Mesendoderm (in vitro differentiated cells): ENCODE results near the gene RAPGEF4.

Experiments used
- DNase-seq: peaks from one replicate; pipeline ENCODE4 v3.0.0; 2013
- H2AK5ac ChIP-seq: 2 replicates; pipeline ENCODE4 v1.6.1; 2013; ENCODE audit warnings: low read length, inconsistent platforms
- H2BK120ac ChIP-seq: 2 replicates; pipeline ENCODE4 v1.6.1; 2013; ENCODE audit warnings: low read depth, mild to moderate bottlenecking, low read length, moderate library complexity, mixed read lengths
- H2BK15ac ChIP-seq: replicated peaks from 2 replicates; pipeline ENCODE4 v1.6.1; 2013; ENCODE audit warnings: low read depth, mild to moderate bottlenecking, moderate library complexity
- H2BK5ac ChIP-seq: 2 replicates; pipeline ENCODE4 v1.6.1; 2013; ENCODE audit warnings: low read length, inconsistent platforms
- H3K18ac ChIP-seq: 2 replicates; pipeline ENCODE4 v1.6.1; 2013; ENCODE audit warnings: mild to moderate bottlenecking, low read length, mixed read lengths
- H3K23ac ChIP-seq: one replicate; pipeline ENCODE4 v1.6.1; 2013; ENCODE audit warnings: low read length
- H3K27ac ChIP-seq: 2 replicates; pipeline ENCODE4 v1.5.1; 2013; ENCODE audit warnings: low read depth, mild to moderate bottlenecking, inconsistent platforms, low read length, moderate library complexity
- H3K27me3 ChIP-seq: 2 replicates; pipeline ENCODE4 v1.6.1; 2013; ENCODE audit warnings: low read length, control low read depth, mild to moderate bottlenecking, inconsistent platforms; ENCODE audit not compliant: insufficient read depth, poor library complexity
- H3K36me3 ChIP-seq: 2 replicates; pipeline ENCODE4 v1.6.1; 2013; ENCODE audit warnings: low read length, inconsistent platforms; ENCODE audit not compliant: control insufficient read depth, insufficient read depth
- H3K4ac ChIP-seq: one replicate; pipeline ENCODE4 v1.6.1; 2013; ENCODE audit warnings: low read depth, mild to moderate bottlenecking, low read length, moderate library complexity
- H3K4me1 ChIP-seq: 2 replicates; pipeline ENCODE4 v1.6.1; 2013; ENCODE audit warnings: low read depth, low read length, inconsistent platforms; ENCODE audit not compliant: control insufficient read depth
- H3K4me2 ChIP-seq: 2 replicates; pipeline ENCODE4 v1.6.1; 2013; ENCODE audit warnings: low read length
- H3K4me3 ChIP-seq: 2 replicates; pipeline ENCODE4 v1.5.1; 2013; ENCODE audit warnings: mild to moderate bottlenecking, low read length
- H3K56ac ChIP-seq: one replicate; pipeline ENCODE4 v1.6.1; 2013; ENCODE audit warnings: low read length
- H3K79me1 ChIP-seq: 2 replicates; pipeline ENCODE4 v1.6.1; 2013; ENCODE audit warnings: low read length, inconsistent platforms
- H3K79me2 ChIP-seq: 2 replicates; pipeline ENCODE4 v1.6.1; 2013; ENCODE audit warnings: mild to moderate bottlenecking, low read length; ENCODE audit not compliant: control insufficient read depth, insufficient read depth
- H3K9ac ChIP-seq: 2 replicates; pipeline ENCODE4 v1.6.1; 2013; ENCODE audit warnings: low read length, inconsistent platforms
- H4K5ac ChIP-seq: one replicate; pipeline ENCODE4 v1.6.1; 2013; ENCODE audit warnings: low read length
- H4K8ac ChIP-seq: one replicate; pipeline ENCODE4 v1.6.1; 2013; ENCODE audit warnings: low read depth, mild to moderate bottlenecking, control low read depth, low read length, moderate library complexity
- WGBS: extraction: QIAGEN DNeasy Blood & Tissue Kit; methylation state at CpG from one replicate; pipeline ENCODE4 v1.1.7; 2013; ENCODE audit warnings: low lambda C conversion rate, missing lambda C conversion rate; ENCODE audit not compliant: insufficient coverage; ENCODE audit errors: extremely low coverage; 5-methylcytosine and 5-hydroxymethylcytosine counted together

Gene RAPGEF4

DNA sequence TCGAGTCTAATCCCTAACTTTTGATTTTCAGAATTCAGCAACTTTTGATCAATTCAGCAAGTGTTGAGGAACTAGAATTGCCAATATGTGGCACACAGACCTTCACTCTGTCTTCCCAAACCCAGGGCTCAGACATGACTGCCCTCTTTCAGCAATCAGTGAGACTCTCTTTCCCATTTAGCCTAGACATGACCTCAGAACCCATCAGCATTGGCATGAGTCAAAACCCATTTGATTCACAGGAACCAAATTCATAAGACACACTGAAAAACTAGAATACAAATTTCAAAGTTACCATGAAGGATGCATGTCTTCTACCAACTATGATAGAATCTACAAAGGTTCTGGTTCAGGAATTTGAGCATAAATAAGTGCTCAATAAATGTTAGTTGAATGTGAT is 226.4 kb downstream of the RAPGEF4 start:
- Histone ChIP-seq H3K79me2 (no peaks in the 10 kb centered on the region), H2BK15ac (no peak overlapping the region)
- WGBS, result no CpG with 5 or more reads among the region's 1 CpG

DNA sequence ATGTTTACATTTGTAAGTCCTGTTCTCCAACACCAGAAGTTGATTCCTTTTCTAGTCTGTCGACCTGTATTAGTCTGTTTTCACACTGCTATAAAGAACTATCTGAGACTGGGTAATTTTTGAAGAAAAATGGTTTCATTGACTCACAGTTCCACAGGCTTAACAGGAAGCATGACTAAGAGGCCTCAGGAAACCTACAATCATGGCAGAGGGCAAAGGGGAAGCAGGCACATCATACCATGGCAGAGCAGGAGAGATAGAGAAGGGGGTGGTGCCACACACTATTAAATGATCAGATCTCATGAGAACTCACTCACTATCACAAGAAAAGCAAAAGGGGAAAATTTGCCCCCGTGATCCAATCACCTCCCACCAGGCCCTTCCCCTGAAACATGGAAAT is 227.2 kb downstream of the RAPGEF4 start:
- DNase-seq, result no peak
- no peak overlapping the region for H2BK120ac ChIP-seq

More for the DNA sequence above, 226.4 kb downstream of the RAPGEF4 start:
- no peak overlapping the region for H3K27ac ChIP-seq
- H3K23ac ChIP-seq, result no peak overlapping the region
- H3K27me3 ChIP-seq, result no peaks in the 10 kb centered on the region
- H3K79me1 ChIP-seq, result no peaks in the 10 kb centered on the region
- H3K4me3 ChIP-seq, result no peak overlapping the region
- no peak overlapping the region for H4K5ac ChIP-seq
- H2AK5ac ChIP-seq, result no peak overlapping the region
- no peak overlapping the region for H2BK120ac ChIP-seq
- DNase-seq, result no peak
- H3K4me1 ChIP-seq, result no peaks in the 10 kb centered on the region
- H3K18ac ChIP-seq, result no peak overlapping the region
- H3K36me3 ChIP-seq, result no peaks in the 10 kb centered on the region
- no peak overlapping the region for H2BK5ac ChIP-seq
- H3K4ac ChIP-seq, result no peak overlapping the region
- H3K56ac ChIP-seq, result no peak overlapping the region
- H4K8ac ChIP-seq, result no peak overlapping the region
- no peak overlapping the region for H3K4me2 ChIP-seq
- no peak overlapping the region for H3K9ac ChIP-seq

DNA sequence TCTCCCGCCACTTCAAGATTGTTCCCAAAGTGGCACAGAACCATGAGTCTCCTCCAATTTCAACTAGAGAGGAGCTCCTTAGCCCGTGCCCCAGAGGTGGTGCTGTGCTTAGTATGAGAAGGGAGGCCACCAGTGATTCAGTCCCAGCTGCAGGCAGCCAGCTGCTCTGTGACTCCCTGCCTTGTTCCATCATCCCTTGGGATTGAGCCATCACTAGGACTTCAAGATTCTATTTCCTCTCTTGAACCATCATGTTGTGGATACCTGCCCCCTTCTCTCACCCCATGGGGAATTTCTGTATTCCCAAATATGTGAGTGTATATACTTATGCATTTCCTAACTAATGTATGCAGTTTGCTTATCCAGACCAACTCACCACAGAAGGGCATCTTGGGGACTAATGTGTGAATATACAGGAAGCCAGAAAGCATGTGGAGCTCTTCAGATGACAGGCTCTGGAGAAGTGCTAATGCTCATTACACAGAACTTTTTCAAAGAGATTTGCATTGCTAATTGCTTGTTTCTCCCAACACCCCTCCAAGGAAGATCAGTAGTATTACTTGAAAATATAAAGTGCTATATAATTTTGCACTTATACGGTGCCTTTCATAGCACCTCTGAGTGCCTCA is 229.0 kb downstream of the RAPGEF4 start:
- H3K4me3 ChIP-seq, result no peak overlapping the region
- DNase-seq, result no peak
- H4K5ac ChIP-seq, result no peak overlapping the region
- H2BK5ac ChIP-seq, result no peak overlapping the region
- no peaks in the 10 kb centered on the region for H3K79me1 ChIP-seq
- H2AK5ac ChIP-seq, result no peak overlapping the region
- H3K56ac ChIP-seq, result no peak overlapping the region
- H3K27ac ChIP-seq, result no peak overlapping the region
- no peaks in the 10 kb centered on the region for H3K79me2 ChIP-seq
- WGBS, result no CpG with 5 or more reads among the region's 3 CpGs
- no peak overlapping the region for H3K4ac ChIP-seq
- H2BK120ac ChIP-seq, result no peak overlapping the region
- H3K27me3 ChIP-seq, result no peaks in the 10 kb centered on the region
- no peak overlapping the region for H3K9ac ChIP-seq
- no peaks in the 10 kb centered on the region for H3K36me3 ChIP-seq
- no peak overlapping the region for H3K18ac ChIP-seq
- H3K23ac ChIP-seq, result no peak overlapping the region
- H4K8ac ChIP-seq, result no peak overlapping the region
- no peaks in the 10 kb centered on the region for H3K4me1 ChIP-seq
- no peak overlapping the region for H3K4me2 ChIP-seq
- no peak overlapping the region for H2BK15ac ChIP-seq

More for the DNA sequence above, 227.2 kb downstream of the RAPGEF4 start:
- no peak overlapping the region for H3K27ac ChIP-seq
- H3K79me1 ChIP-seq, result no peaks in the 10 kb centered on the region
- no peak overlapping the region for H2BK5ac ChIP-seq
- H3K79me2 ChIP-seq, result no peaks in the 10 kb centered on the region
- no peak overlapping the region for H3K4me2 ChIP-seq
- no peak overlapping the region for H3K18ac ChIP-seq
- H4K8ac ChIP-seq, result no peak overlapping the region
- no peak overlapping the region for H3K4me3 ChIP-seq
- no peak overlapping the region for H4K5ac ChIP-seq
- H3K56ac ChIP-seq, result no peak overlapping the region
- no peak overlapping the region for H3K4ac ChIP-seq
- H3K23ac ChIP-seq, result no peak overlapping the region
- no peaks in the 10 kb centered on the region for H3K36me3 ChIP-seq
- WGBS, result no CpG with 5 or more reads among the region's 2 CpGs
- H3K4me1 ChIP-seq, result no peaks in the 10 kb centered on the region
- no peaks in the 10 kb centered on the region for H3K27me3 ChIP-seq
- H3K9ac ChIP-seq, result no peak overlapping the region
- H2AK5ac ChIP-seq, result no peak overlapping the region
- no peak overlapping the region for H2BK15ac ChIP-seq

DNA sequence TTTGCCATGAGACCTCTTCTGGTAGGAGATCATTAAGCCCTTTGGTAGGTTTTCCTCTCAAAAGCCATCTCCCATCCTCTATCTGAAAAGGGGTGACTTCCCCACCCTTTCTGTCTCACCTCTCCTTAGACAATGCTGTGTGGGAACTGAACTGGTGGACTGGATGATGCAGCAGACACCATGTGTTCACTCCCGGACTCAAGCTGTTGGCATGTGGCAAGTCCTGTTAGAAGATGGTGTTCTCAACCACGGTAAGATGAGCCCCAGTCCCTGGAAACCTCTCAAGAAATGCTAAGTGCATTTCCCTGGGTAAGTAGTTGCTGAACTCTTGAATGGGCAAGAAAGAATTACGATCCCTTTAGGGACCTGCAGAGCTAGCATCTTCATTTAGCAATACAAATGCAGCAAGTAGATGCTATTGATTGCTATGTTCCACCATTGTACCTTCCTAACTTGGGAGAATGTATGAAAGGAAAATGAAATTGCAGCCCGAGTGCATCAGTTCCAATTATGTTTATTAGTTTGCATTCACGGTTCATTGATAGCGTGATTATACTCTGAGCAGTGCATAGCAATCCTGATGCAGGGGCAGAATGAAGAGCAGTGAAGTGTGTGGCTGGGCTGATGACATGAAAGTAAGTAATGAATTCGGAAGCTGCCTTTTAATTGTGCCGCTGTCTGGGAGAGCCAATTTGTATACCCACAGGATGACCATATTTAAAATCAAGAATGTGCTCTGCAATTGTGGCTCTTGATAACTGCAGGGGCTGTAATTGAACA is 230.0 kb downstream of the RAPGEF4 start:
- H3K23ac ChIP-seq, result no peak overlapping the region
- H3K79me2 ChIP-seq, result no peaks in the 10 kb centered on the region
- H3K79me1 ChIP-seq, result no peaks in the 10 kb centered on the region
- WGBS, result no CpG with 5 or more reads among the region's 8 CpGs
- no peak overlapping the region for H4K8ac ChIP-seq
- no peak overlapping the region for H4K5ac ChIP-seq
- no peak overlapping the region for H2AK5ac ChIP-seq
- no peak overlapping the region for H3K4me2 ChIP-seq
- no peak overlapping the region for H2BK5ac ChIP-seq
- H3K56ac ChIP-seq, result no peak overlapping the region
- no peak overlapping the region for H3K9ac ChIP-seq
- H3K18ac ChIP-seq, result no peak overlapping the region
- H3K27me3 ChIP-seq, result no peaks in the 10 kb centered on the region
- no peak overlapping the region for H3K4ac ChIP-seq
- no peak overlapping the region for H2BK15ac ChIP-seq
- no peak overlapping the region for H3K27ac ChIP-seq
- H3K4me3 ChIP-seq, result no peak overlapping the region
- H3K36me3 ChIP-seq, result no peaks in the 10 kb centered on the region
- H3K4me1 ChIP-seq, result no peaks in the 10 kb centered on the region
- no peak overlapping the region for H2BK120ac ChIP-seq
- DNase-seq, result no peak

DNA sequence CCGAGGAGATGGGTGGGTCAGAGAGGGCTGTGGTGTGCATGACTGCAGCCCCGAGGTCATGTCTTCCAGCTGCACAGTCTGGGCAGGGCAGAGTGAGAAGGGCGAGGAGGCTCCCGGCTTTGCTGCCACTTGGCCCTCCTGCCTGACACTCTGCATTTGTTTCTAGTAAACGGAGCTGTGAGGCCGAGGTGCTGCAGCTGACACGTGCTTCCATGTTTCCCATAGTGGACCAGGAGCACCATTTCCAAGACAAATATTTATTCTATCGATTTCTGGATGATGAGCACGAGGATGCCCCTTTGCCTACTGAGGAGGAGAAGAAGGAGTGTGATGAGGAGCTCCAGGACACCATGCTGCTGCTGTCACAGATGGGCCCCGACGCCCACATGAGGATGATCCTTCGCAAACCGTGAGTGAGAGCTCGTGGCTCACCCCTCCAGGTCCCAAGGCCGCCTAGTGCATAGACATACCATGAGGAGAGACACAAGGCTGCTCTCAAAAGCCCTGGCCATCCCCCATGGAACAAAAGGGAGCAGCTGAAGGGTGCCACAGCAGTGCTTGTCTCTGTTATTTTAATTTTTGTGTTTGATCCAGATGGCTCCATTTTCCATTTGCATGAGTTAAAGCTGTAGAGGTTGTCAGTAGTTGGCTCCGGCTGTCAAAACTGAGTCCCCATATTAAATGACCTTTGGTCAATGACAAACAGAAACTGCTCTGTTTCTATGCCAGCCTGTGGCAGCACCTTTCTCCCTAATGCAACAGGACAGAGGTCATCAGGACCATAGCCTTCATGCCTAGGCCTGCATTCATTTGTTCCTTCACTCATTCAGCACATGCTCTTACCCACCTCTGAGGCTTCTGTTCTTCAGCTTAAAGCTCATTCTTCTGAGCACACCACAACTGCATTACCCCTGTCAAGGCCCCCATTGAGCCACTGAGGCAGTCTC is 231.7 kb downstream of the RAPGEF4 start:
- no peak overlapping the region for H2AK5ac ChIP-seq
- no peaks in the 10 kb centered on the region for H3K36me3 ChIP-seq
- no peaks in the 10 kb centered on the region for H3K27me3 ChIP-seq
- H3K9ac ChIP-seq, result no peak overlapping the region
- no peaks in the 10 kb centered on the region for H3K79me2 ChIP-seq
- WGBS, result no CpG with 5 or more reads among the region's 16 CpGs
- H3K4me3 ChIP-seq, result no peak overlapping the region
- no peak overlapping the region for H3K56ac ChIP-seq
- H4K5ac ChIP-seq, result no peak overlapping the region
- DNase-seq, result no peak
- no peak overlapping the region for H4K8ac ChIP-seq
- H3K23ac ChIP-seq, result no peak overlapping the region
- H2BK15ac ChIP-seq, result no peak overlapping the region
- H2BK120ac ChIP-seq, result no peak overlapping the region
- no peak overlapping the region for H2BK5ac ChIP-seq
- H3K4me2 ChIP-seq, result no peak overlapping the region
- no peak overlapping the region for H3K4ac ChIP-seq
- no peaks in the 10 kb centered on the region for H3K4me1 ChIP-seq
- H3K27ac ChIP-seq, result no peak overlapping the region
- no peaks in the 10 kb centered on the region for H3K79me1 ChIP-seq
- H3K18ac ChIP-seq, result no peak overlapping the region
